IMR-90 (cell line): Measurements from ENCODE around the gene CLN3.
"Not testable (repeated sequence)": the region's sequence is repeated elsewhere in the genome, so short reads cannot be mapped to it uniquely, and the experiment has no call there.

Experiments
- FOS ChIP-seq: fragments of 150-350 bp; IDR thresholded peaks from 2 replicates; pipeline ENCODE4 v1.6.1; 2016; ENCODE audit warnings: low read depth, low read length
- POLR2A ChIP-seq: IDR thresholded peaks from 2 replicates; pipeline ENCODE4 v1.6.1; 2012; ENCODE audit warnings: mild to moderate bottlenecking, low read depth, low read length
- RAD21 ChIP-seq: IDR thresholded peaks from 2 replicates; pipeline ENCODE4 v1.6.1; 2012; ENCODE audit warnings: low read length, improper control_type of control experiment
- TF ChIP-seq, protein P1 (sequence below): conservative IDR thresholded peaks from 2 replicates; pipeline ENCODE4 v1.5.1; 2012; ENCODE audit warnings: mild to moderate bottlenecking, low read depth, low read length, improper control_type of control experiment

DNA sequence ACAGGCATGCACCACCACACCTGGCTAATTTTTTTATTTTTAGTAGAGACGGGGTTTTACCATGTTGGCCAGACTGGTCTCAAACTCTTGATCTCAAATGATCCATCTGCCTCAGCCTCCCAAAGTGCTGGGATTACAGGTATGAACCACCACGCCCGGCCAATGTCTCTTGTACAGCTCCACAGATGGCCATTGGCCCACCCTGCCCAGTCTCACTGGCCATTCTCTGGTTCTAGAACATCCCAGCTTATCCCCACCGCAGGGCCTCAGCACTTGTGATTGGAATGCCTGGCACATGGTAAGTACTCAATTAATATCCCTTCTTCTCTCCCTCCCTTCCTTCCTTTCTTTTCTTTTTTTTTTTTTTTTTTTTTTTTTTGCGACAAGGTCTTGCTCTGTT is 8.5 kb downstream of the CLN3 start:
- TF ChIP-seq, protein P1, sequence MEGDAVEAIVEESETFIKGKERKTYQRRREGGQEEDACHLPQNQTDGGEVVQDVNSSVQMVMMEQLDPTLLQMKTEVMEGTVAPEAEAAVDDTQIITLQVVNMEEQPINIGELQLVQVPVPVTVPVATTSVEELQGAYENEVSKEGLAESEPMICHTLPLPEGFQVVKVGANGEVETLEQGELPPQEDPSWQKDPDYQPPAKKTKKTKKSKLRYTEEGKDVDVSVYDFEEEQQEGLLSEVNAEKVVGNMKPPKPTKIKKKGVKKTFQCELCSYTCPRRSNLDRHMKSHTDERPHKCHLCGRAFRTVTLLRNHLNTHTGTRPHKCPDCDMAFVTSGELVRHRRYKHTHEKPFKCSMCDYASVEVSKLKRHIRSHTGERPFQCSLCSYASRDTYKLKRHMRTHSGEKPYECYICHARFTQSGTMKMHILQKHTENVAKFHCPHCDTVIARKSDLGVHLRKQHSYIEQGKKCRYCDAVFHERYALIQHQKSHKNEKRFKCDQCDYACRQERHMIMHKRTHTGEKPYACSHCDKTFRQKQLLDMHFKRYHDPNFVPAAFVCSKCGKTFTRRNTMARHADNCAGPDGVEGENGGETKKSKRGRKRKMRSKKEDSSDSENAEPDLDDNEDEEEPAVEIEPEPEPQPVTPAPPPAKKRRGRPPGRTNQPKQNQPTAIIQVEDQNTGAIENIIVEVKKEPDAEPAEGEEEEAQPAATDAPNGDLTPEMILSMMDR = not testable (repeated sequence)
- TF ChIP-seq FOS, RAD21, POLR2A: not testable (repeated sequence)
